Measurements from ENCODE around the gene CCDC27. TPM values are rescaled to one million over a fixed set of nuclear protein-coding genes. Genes with fewer than 3 reads are reported as not detected.

Gene CCDC27
- total RNA-seq, 1 experiment from 2014 or later, result not detected

- no peaks in the 10 kb centered on the region for H3K27me3 ChIP-seq (ENCODE audit: control insufficient read depth, insufficient read depth, low read length)
- no peaks in the 10 kb centered on the region for H3K36me3 ChIP-seq (ENCODE audit: control insufficient read depth, insufficient read depth, low read length)
- ATAC-seq (no peak), DNase-seq (ENCODE audit: low read depth, low spot score) (no peak)
- BruUV-seq (replicated peaks), result no TSS peak
- in situ Hi-C loops (cut with HindIII; ENCODE audit: low pct_unique_long_range_greater_than_20kb, low sequenced_read_pairs) (no loop called here), intact Hi-C loops (cut with micrococcal nuclease; ENCODE audit: unreplicated experiment) (no loop called here)
- CTCF ChIA-PET, result no interaction called here
- POLR2A ChIA-PET, result no interaction called here
- no peaks in the 10 kb centered on the region for H3K9me3 ChIP-seq (ENCODE audit: control insufficient read depth, insufficient read depth, low read depth, low read length)
- H3K4me1 ChIP-seq (ENCODE audit: control insufficient read depth, insufficient read depth, low read length), result 0 out of 2 replicates have a peak, but pooled peaks cover 4% of the 10 kb centered on the region
- H3K4me3 ChIP-seq (ENCODE audit: low read depth in 2 of 2, low read length in 2 of 2), result no peak overlapping the region
- TF ChIP-seq REST (IDR thresholded peaks at IDR 0.05; ENCODE audit: insufficient read depth in 1 of 2, low read depth in 2 of 2, low read length in 1 of 2), result no peak
- TF ChIP-seq POLR2AphosphoS5 (IDR thresholded peaks at IDR 0.05; ENCODE audit: low read depth, low read length), result no peak
- no peak for TF ChIP-seq TCF7L2 (IDR thresholded peaks at IDR 0.05; ENCODE audit: low read depth, low read length)
- no peak for TF ChIP-seq SIN3A (IDR thresholded peaks at IDR 0.05; ENCODE audit: borderline replicate concordance, insufficient read depth, low read depth, low read length)
- TF ChIP-seq CTCF (IDR thresholded peaks at IDR 0.05), result no peak
- no peak overlapping the region for H3K27ac ChIP-seq (ENCODE audit: low read length)
Observed at GRCh38 chr1:3811595-3811911, 59.3 kb downstream of the CCDC27 start.

GRCh38 chr1:3814065-3814464 is 61.8 kb downstream of the CCDC27 start:
- POLR2A ChIA-PET, result no interaction called here
- in situ Hi-C loops (cut with HindIII; ENCODE audit: low pct_unique_long_range_greater_than_20kb, low sequenced_read_pairs), result no loop called here
- no peak for ATAC-seq
- TSS peak; percentile 88 for BruUV-seq (replicated peaks)
- Histone ChIP-seq H3K36me3 (ENCODE audit: control insufficient read depth, insufficient read depth, low read length) (no peaks in the 10 kb centered on the region), H3K27me3 (ENCODE audit: control insufficient read depth, insufficient read depth, low read length) (no peaks in the 10 kb centered on the region), H3K4me1 (ENCODE audit: control insufficient read depth, insufficient read depth, low read length) (0 out of 2 replicates have a peak, but pooled peaks cover 4% of the 10 kb centered on the region), H3K27ac (ENCODE audit: low read length) (no peak overlapping the region), H3K4me3 (ENCODE audit: low read depth in 2 of 2, low read length in 2 of 2) (no peak overlapping the region), H3K9me3 (ENCODE audit: control insufficient read depth, insufficient read depth, low read depth, low read length) (no peaks in the 10 kb centered on the region)
- no peak for TF ChIP-seq CTCF (IDR thresholded peaks at IDR 0.05)
- intact Hi-C loops (cut with micrococcal nuclease; ENCODE audit: unreplicated experiment), result no loop called here
- CTCF ChIA-PET, result no interaction called here
- no peak for DNase-seq (ENCODE audit: low read depth, low spot score)
